IMR-90 (cell line): ENCODE measurements around the gene KLK12.

Experiments used
- CHD1 ChIP-seq: IDR thresholded peaks from 2 replicates; pipeline ENCODE4 v1.6.1; 2012; ENCODE audit warnings: low read depth, low read length, improper control_type of control experiment
- MAFK ChIP-seq: IDR thresholded peaks from 2 replicates; pipeline ENCODE4 v1.6.1; 2012; ENCODE audit warnings: low read depth, low read length, improper control_type of control experiment
- TF ChIP-seq, protein P1 (sequence below): conservative IDR thresholded peaks from 2 replicates; pipeline ENCODE4 v1.5.1; 2012; ENCODE audit warnings: mild to moderate bottlenecking, low read depth, low read length, improper control_type of control experiment
- TF ChIP-seq, protein P2 (sequence below): fragments of 150-350 bp; IDR thresholded peaks from 2 replicates; pipeline ENCODE4 v1.6.1; 2016; ENCODE audit warnings: low read depth, mild to moderate bottlenecking, low read length, moderate library complexity, borderline replicate concordance

DNA sequence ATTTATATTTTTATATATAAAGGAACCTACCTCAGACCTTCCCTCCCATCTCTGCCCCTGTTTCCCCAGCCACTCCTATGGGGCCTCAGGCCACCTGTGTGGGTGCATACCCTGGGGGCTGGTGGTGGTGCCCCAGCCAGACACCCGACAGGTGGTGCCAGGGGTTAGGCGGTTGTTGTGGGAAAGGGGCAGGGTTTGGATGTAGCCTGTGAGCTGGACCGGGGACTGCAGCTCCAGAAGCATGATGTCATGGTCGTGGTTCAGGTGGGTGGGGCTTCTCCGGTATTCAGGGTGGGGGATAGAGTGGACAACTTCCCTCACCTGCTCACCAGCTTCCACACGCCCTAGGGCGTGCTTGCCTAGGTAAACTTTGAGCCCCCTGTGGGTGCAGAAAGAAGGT, 24.9 kb upstream of the KLK12 start:
- TF ChIP-seq MAFK (no peak), CHD1 (no peak)
- TF ChIP-seq, protein P1, sequence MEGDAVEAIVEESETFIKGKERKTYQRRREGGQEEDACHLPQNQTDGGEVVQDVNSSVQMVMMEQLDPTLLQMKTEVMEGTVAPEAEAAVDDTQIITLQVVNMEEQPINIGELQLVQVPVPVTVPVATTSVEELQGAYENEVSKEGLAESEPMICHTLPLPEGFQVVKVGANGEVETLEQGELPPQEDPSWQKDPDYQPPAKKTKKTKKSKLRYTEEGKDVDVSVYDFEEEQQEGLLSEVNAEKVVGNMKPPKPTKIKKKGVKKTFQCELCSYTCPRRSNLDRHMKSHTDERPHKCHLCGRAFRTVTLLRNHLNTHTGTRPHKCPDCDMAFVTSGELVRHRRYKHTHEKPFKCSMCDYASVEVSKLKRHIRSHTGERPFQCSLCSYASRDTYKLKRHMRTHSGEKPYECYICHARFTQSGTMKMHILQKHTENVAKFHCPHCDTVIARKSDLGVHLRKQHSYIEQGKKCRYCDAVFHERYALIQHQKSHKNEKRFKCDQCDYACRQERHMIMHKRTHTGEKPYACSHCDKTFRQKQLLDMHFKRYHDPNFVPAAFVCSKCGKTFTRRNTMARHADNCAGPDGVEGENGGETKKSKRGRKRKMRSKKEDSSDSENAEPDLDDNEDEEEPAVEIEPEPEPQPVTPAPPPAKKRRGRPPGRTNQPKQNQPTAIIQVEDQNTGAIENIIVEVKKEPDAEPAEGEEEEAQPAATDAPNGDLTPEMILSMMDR, result no peak
- TF ChIP-seq, protein P2, sequence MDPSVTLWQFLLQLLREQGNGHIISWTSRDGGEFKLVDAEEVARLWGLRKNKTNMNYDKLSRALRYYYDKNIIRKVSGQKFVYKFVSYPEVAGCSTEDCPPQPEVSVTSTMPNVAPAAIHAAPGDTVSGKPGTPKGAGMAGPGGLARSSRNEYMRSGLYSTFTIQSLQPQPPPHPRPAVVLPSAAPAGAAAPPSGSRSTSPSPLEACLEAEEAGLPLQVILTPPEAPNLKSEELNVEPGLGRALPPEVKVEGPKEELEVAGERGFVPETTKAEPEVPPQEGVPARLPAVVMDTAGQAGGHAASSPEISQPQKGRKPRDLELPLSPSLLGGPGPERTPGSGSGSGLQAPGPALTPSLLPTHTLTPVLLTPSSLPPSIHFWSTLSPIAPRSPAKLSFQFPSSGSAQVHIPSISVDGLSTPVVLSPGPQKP, result no peak
